ENCODE data around the gene DYSF.

The DYSF gene

DNA sequence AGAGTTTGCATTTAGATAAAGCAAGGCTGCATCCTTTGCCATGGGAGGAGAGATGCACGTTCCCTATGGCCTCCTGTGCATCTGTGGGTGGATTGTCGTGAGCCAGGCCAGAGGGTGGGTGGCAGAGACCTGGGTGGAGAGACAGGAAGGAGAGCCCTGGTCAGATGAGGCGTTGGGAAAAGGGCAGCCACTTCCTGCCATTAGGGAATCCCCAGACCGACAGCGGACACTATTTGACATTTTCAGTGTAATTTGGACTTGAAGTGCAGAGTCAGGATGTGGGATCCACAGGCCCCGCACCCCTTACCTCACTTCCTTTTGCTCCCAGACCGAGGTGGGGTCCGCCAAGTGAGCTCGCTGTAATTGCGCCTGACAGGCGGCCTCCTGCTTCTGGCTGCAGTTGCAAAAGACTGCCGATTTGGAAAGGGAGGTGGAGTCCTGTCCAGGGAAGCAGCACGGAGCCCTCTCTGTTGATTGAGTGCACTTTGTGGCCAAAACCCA is 150.0 kb downstream of the DYSF start:
- DNase-seq (ENCODE audit: low spot score): no peak

DNA sequence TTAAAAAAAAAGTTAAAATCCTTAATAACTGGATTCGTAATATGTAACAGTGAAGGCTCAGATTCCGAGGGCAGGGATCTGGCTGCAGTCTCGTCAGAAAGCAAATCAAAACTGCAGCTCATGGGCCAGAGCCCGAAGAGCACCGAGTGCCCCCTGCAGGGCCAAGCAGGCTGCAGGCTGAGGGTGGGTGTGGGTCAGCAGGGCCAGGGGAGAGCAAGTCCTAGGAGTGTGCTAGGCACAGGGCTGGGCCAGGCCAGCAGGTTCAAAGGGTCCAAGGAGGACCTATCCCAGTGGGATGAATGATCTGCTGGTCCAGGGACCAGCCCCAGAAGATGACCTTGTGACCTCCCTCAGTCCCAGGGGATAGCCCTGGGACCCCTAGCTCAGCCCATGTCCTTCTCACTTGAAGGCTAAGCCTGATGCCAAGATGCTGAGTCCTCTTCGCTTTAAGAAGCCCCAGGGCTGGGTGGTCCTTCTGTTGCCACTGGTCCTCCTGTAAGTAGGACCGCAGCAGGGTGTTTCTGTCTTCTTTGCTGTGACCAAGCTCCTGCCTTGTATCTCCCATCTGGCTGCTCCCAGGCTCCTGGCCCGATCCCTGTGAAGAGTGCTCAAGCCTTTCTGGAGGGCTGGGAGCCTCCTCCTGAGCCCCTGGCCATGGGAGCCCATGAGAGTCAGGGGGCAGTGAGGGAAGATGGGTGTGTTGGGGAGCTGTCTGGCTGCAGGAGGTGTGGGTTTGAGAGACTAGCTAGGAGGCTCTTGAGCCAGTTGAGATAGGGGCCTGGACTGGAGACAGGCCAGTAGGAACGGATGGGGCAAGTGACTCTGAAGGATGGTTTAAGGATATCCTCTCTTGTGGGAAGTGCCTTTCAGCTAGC is 150.7 kb downstream of the DYSF start:
- DNase-seq (ENCODE audit: low spot score): no peak

- no peak for DNase-seq (ENCODE audit: low spot score)
Observed at GRCh38 chr2:71604726-71605120, 151.4 kb downstream of the DYSF start.

- DNase-seq (ENCODE audit: low spot score): no peak
Observed at GRCh38 chr2:71605173-71605641, 151.8 kb downstream of the DYSF start.

DNA sequence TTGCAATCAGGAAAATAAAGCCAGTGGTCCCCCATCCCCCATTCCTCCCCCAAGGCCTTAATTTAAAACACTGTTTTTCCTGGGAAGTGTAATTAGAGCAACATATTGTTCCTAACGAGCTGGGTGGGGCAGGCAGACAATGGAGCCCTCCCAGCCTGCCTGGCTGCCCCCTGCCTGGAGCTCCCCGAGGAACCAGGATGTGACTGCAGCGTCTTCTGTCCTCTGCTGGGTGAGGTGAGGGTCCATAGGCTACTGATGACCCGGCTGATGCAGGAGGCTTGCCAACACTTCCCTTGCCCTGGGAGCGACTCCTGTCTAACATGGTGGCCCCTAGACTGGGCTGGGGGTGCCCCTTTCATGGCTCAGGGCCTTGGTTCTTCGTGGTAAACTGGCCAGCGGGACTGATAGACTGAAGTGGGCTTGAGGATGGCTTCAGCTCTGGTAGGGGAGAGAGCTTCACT is 152.4 kb downstream of the DYSF start:
- no peak for DNase-seq (ENCODE audit: low spot score)

- peak; percentile 76 for DNase-seq (ENCODE audit: low spot score)
Observed at GRCh38 chr2:71606244-71606643, 152.9 kb downstream of the DYSF start.

DNA sequence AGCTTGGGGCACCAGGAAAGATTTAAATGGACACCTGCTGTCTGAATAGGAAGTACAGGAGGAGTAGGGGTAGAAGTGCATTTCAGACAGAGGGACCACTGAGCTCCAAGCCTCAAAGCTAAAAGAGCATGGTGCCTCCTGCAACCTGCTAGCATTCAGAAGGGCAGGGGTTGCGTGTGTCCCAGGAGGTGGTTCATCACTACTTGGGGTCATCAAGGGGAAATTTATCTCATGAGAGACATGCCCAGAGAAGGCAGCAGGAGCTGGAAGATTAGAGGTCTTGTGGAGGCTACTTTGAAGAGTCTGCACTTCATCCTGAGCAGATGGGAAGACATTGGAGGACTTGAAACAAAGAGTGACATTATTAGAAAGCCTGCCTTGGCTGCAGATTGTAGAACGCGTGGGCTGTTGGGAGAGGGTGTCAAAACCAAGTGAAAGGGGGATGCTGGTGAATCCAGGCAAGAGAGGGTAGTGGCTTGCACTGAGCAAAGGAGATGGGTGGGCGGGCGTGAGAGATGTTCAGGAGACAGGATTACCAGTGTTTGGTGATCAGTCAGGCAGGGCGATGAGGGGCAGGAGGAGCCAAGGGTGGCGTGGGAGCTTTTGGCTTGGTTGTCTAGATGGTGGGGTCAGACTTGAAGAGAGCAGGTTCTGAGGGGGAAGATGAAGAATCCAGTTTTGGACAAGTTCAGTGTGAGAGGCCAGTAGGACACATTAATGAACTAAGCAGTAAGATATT is 154.0 kb downstream of the DYSF start:
- peak; percentile 49 for DNase-seq (ENCODE audit: low spot score)

DNA sequence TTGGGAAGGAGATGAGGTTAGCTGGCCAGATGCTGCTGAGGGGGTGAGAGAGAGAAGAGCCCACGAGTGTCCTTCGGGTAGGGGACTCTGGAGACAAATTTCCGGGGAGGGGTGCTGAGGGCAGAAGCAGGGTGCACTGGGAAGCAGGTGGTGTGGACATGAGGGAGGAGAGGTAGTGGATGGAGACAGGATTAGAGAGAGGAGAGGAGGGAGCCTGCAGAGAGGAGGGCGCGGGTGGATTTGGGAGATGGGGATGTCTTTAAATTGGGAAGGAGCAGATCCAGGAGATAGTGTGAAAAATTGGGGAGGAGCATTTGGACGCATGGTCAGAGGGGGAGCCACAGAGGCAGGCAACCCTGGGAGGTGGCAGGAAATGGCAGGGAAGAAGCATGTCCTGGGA is 154.7 kb downstream of the DYSF start:
- no peak for DNase-seq (ENCODE audit: low spot score)

DNA sequence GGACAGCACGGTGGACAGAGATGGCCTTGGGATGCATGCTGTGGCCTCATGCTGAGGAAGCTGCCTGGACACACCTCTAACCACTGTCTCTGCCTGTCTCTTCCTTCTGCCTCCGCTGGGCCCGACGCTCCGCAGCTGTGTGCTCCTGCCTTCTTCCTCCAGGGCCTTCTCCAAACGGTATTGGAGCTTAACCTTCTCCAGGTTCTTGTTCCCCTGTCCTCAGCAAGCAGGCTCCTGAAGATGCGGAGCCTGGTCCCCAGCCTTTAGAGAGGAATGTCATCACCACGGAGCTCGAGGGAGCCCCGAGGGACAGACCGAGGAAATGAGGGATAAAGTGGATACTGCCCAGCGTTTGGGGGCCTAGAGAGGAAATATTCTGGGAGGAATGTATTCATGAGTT is 155.1 kb downstream of the DYSF start:
- no peak for DNase-seq (ENCODE audit: low spot score)

DNA sequence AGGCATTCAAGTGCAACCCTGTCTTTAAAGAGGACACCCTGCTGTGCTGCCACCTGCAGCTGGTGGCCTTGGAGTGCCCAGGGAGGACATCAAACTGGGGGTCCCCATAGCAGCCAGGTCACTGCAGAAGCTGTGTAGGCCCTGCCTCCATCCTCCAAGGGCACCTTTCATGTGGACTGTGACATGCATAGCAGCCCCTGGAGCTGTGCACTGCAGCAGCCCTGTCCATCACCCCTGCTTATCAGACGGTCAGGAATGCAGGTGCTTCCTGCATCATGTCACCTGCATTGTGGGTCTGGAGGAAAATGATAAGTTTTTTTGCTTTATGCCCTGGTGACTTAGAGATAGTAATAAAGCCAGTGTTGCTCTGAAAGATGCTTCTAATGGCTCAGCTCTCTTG is 155.7 kb downstream of the DYSF start:
- DNase-seq (ENCODE audit: low spot score): no peak

DNA sequence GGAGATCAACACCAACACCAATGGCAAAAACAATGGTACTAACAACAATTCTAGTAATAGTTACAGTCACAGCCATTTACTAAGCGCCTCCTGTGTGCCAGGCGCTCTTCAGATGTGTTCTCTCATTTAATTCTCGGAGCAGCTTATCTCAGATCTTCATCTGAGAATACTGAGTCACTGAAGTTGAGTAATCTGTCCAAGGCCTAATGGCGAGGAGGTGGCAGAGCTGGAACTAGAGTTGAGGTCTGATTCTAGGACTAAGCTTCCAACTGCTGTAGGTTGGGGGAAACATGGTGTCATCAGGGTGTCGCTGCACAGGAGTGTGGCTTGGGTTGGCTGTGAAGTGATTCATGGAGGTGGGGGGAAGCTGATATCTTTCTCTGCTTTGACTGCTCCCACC is 156.1 kb downstream of the DYSF start:
- DNase-seq (ENCODE audit: low spot score): peak; percentile 35

DNA sequence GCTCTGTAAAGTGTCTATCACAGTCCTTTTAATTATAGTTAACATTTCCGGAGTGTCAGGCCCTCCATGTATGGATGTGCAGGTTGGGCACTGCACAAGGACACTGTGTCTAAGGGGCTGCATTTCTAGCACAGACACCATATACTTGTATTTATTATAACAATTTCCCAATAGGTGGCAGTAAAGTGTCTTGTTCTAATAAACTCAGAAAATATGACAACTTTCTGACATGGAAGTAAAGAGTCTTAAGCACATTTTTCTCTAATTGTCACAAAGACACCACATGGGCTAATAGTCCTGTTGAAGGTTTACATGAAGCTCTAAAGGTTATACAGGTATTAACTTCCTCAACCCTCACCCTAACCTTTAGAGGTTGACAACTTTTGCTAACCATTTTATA is 156.6 kb downstream of the DYSF start:
- peak; percentile 52 for DNase-seq (ENCODE audit: low spot score)

- DNase-seq (ENCODE audit: low spot score): no peak
Observed at GRCh38 chr2:71610671-71611070, 157.3 kb downstream of the DYSF start.

GRCh38 chr2:71611247-71611646 is 157.9 kb downstream of the DYSF start:
- DNase-seq (ENCODE audit: low spot score): no peak

DNA sequence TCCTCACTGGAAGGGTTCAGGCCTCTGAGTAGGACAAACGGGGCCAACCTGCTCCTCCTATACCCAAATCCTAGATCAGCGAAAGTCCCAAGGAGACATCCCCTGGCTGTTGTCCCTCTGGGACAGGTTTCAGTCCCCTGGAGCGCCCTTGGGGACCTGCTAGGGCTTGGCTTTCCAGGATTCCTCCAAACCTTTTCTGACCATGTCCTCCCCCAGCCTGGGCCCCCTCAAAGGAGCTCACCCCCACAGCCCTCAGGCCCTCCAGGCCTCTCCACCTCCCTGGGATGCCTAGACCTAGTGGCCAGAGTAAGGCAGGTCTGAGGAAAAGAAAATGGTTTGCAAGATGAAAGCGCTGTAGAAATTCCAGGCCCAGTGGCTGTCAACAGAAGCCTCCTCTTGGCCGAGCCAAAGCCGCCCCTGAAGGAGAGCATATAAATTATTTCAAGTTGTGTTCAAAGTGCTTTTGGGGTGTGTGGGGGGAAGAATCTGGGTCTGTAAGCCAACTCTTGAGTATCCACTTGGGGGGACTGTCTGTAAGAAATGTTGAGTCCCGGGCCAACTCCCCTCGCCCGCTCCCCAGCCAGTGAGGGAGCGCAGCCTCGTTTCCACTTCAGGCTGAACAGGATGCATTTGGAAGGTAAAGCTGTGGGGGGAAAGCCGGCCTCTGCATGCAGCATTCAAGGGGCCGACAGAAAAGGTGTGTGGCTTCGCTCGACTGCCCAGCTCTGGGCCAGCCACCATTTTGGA is 158.6 kb downstream of the DYSF start:
- DNase-seq (ENCODE audit: low spot score): no peak

GRCh38 chr2:71612581-71613402 is 159.4 kb downstream of the DYSF start:
- no peak for DNase-seq (ENCODE audit: low spot score)

DNA sequence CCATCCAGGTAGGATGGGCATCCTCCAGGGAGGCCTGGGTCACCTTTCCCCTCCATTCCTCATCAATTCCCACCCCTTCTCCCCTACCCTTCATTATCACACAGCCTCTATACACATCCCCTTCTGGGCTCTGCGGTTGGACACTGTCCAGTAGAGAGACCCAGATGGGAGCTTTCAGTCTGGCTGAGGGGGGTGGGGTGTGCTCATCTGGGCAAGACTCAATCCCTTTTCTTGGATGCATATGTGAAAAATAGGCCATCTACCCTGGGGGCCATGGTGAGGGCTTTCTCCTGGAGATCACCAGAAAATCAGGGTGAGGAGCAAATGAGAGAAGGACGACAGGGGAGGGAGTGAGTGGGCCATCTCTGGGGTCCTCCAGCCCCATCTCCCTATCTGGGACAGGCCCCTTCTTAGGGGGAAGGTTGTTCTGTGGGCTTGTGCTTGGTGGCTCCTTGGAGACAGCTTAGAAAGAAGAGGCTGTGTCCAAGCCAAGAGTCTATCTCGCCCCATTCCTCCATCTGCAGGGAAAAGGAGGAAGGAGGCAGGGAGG is 160.1 kb downstream of the DYSF start:
- DNase-seq (ENCODE audit: low spot score): no peak

- DNase-seq (ENCODE audit: low spot score): no peak
Observed at GRCh38 chr2:71613953-71614925, 160.9 kb downstream of the DYSF start.

DNA sequence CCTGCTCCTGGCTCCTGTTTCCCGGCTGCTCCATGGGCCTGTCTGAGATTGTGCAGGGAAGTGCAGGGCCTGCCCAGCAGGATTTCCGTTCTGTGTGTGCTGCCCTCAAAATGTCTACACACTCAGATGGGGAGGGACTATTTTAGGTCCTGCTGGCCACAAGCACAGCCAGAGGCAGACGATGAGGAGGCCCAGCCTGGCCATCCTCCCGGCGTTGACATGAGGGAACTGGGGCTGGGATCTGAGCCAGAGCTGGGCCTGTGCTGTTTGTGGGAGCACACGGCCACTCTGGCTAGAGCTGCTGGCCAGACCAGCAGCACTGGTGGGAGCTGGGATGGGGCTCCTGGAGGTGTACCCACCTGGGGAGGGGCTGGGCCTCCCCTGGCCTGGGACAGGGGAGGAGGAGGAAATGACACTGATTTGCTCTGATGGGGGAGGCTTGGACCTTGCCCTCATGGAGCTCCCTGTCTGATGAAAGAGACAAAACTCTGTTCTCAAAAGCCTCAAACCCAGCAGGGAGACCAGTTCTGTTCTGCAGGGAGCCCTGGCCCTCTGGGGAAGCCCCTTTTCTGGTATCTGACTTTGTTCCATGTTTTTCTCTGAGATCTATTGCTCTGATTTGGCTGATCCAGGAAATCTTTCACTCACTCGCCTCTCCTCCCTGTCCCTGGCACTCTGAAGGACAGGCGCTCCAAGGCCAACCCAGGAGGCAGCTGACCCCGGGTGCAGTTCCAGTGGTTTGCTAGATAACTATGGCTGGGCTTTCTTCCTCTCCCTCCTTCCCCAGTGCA is 161.8 kb downstream of the DYSF start:
- no peak for DNase-seq (ENCODE audit: low spot score)

Measured in hematopoietic multipotent progenitor cell treated with erythropoietin and hydrocortisone succinate and interleukin-3 and kit ligand, for 15 days (in vitro differentiated cells).